ENCODE measurements around the gene CCT5.

GRCh38 chr5:10266839-10267238 lies 16.8 kb downstream of the CCT5 start:
- no peak for TF ChIP-seq CTCF (IDR thresholded peaks at IDR 0.05; ENCODE audit: low read depth, low read length)
- TF ChIP-seq EZH2phosphoT487 (IDR thresholded peaks at IDR 0.05; ENCODE audit: low read depth), result no peak

All from OCI-LY3 (cell line).